Measurements from ENCODE around the gene VASH1.

Gene VASH1

DNA sequence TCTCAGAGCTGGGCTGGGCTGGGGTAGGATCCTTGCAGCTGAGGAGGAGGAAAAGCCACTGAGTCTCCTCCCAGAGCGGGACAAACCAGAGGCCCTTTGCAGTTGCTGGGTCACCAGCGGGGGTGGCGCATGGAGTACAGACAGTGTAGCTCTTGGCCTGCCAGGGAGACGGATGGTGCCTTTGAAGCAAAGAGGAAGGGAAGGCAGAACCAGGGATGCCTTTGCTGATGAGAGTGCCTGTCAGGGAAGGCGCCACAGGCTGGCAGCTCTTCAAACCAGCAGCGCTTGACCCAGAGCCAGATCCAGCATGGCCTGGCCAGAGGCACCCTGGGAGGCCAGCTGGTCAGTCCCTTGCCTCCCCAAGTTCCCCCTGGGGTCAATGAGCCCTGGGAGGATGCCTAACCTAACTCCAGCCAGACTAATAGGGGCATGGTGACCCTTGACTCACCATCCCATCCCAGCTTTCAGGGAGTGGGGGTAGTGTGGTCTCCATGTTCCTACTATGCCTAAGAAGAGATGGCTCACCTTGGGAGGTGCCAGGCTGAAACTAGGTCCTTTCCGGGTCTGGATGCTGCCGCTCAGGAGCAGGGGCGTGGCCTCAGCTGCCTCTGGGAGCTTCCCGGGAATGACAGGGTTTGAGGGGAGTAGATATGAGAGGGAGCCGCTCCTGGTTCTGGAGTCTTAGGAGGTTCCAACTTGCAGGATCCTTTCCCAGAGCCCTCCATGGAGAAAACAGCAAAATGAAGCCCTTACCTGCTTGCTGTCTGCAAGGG is 19.8 kb downstream of the VASH1 start:
- TF ChIP-seq POLR2A (IDR thresholded peaks at IDR 0.05; ENCODE audit: low read depth, low read length): no peak
- no peak for DNase-seq (ENCODE audit: insufficient read length, low spot score)
- FAIRE-seq: no peak

DNA sequence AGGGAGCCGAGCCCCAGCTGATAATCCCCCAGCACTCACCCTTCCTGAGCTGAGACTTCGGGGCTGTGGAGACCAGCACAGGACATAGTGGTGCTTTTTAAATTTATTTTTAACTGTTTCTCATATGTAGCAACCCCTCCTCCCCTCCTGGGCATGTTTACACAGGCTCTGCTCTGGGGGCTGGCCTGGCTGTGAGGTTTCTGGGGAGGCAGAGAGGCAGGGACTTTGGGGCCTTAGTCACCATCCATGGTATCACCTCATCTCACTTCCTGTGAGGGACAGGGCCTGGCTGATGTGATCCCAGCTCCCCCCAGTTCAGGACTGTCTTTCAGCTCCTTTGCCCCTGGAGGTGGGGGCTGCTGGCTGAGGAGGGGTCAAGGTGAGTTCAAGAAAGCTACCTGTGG is 20.4 kb downstream of the VASH1 start:
- FAIRE-seq: no peak
- no peak for TF ChIP-seq POLR2A (IDR thresholded peaks at IDR 0.05; ENCODE audit: low read depth, low read length)
- DNase-seq (ENCODE audit: insufficient read length, low spot score): no peak

DNA sequence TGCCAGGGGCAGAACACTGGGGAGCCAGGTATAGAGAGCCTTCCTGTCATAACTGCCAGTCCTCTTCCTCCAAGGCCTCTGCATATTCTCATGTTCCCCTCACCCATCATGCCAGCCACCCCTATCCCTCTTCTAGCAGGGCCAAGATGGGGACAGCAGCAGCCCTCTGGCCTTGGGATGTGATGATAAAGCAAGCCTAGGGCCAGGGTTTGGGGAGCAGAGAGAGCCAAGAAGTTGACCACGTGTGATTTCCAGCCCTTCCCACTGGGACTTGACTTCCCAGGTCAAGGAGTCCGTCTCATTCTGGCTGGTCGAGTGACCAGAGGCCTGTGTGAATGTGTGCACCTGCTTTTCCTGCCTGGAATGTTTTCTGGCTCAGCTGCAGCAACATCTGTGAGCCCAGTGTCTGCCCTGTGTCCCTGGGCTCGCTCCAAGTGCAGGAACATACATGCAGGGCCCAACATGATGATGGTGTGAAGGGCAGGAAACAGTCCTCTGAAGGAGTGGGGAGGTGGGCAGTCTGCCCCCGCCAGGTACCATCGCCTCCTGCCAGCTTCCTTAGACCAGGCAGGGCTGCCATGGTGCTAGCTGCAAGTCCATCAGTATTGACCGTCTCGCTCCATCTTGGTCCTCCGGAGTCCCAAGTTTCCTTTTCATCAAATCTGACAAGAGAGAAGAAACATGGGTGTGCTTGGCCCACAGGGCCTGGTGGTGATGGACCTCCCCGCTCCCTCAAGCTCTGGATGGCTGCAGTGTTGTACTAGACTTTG is 21.0 kb downstream of the VASH1 start:
- no peak for TF ChIP-seq POLR2A (IDR thresholded peaks at IDR 0.05; ENCODE audit: low read depth, low read length)
- FAIRE-seq: no peak
- DNase-seq (ENCODE audit: insufficient read length, low spot score): no peak

DNA sequence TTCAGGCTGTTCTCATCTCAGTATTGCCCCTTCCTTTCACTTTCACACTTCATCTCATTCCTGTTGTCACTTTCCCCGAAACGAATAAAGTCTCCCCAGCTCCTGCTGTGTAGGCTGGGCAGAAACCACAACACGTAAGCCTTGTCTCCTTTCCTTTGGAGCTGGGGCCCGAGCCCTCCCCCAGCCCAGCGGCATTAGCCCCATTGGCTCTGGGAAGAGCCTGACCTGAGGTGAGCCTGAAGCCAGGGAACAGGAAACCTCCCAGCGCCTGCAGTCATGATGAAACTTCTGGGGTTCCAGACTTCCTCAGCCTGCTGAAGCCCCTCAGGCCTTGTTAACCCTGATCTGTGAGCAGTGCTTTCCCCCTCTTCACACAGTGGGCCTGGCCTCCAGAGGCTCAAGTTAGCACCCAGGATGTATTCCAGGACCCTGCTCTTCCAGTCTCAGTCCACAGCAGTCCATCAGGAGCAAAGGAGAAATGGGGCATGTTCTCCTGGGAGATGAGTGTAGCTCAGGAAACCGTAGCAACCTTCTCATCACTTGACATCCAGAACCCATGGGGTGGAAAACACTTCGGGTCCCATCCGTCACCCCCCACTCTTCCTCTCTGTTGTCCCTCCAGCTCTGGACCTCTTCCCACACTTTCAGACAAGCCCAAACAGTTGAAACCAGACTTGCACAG is 21.8 kb downstream of the VASH1 start:
- no peak for TF ChIP-seq POLR2A (IDR thresholded peaks at IDR 0.05; ENCODE audit: low read depth, low read length)
- DNase-seq (ENCODE audit: insufficient read length, low spot score) (no peak), FAIRE-seq (no peak)

DNA sequence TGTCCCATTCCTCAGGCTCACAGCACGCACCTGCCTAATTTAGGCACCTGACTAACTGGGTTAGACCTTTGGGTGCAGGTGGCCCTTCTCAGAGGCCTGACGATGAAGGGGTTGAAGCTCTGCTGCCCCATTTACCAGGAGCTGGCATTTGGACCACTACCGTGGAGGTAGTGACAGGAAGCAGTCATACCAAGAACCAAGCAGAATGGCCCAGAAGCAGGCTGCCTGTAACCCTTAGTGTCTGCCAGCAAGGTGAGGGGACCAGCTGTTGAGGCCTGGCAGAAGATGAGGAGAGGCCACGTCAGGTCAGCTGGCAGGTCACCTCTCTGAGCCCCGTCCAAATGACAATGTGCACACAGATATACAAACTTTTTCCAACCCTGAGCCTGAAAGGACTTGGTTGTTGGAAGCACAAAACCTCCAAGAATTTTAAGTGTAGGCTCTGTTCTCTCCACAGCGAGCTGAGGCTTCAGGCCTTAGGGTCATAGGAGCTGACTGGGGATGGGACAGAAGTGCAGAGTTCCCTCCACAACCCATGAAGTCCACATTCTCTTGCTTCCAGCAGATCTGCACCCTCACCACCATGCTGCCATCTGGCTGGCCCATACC is 23.1 kb downstream of the VASH1 start:
- DNase-seq (ENCODE audit: insufficient read length, low spot score) (no peak), FAIRE-seq (no peak)
- no peak for TF ChIP-seq POLR2A (IDR thresholded peaks at IDR 0.05; ENCODE audit: low read depth, low read length)

DNA sequence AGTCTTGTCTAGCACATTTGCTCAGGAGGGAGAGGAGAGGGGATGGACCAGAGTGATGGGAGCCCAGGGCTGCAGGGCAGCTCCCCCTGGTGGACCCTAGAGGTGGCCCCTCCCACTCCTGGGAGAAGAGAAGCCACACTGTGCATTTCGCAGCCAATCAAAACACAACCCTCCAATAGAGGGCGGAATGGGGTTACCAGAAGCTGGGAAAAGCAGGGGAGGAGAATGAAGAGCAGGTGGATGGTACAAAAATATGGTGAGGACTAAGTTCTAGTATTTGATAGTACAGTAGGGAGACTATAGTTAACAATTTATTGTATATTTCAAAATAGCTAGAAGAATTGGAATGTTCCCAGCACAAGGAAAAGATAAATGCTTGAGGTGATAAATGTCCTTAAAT is 23.6 kb downstream of the VASH1 start:
- DNase-seq (ENCODE audit: insufficient read length, low spot score) (peak; percentile 80), FAIRE-seq (no peak)
- no peak for TF ChIP-seq POLR2A (IDR thresholded peaks at IDR 0.05; ENCODE audit: low read depth, low read length)

DNA sequence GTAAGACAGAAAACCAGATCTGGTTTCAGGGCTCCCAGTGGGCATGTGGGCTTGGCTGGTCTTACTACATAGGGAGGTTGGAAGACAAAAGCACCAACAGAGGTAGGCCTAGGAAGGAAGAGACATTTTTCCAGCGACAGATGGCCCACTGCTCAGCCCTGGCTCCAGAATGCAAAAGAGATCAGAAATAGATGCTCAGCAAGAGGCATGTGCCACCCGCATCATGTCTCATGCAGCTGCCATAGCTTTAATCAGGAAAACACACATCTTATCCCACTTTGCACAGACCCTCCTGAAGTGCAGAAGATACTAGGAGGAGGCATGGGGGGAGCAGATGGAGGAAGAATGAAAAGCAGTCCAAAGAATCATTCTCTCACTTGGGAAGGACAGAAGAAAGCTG is 25.3 kb downstream of the VASH1 start:
- no peak for DNase-seq (ENCODE audit: insufficient read length, low spot score)
- TF ChIP-seq POLR2A (IDR thresholded peaks at IDR 0.05; ENCODE audit: low read depth, low read length): no peak
- FAIRE-seq: no peak

DNA sequence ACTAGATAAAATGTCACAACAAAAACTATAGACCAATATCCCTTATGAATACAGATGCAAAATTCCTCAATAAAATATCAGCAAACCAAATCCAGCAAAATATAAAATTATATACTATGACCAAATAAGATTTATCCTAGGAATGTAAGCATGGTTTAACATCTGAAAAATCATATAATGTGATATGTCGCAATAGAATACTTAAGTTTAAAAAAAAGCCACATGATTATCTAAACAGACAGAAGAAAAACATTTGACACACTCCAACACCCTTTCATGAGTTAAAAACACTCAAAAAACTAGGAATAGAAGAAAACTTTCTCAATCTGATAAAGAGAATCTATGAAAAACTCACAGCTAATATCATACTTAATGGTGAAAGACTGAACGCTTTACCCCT is 31.2 kb downstream of the VASH1 start:
- no peak for TF ChIP-seq POLR2A (IDR thresholded peaks at IDR 0.05; ENCODE audit: low read depth, low read length)
- no peak for FAIRE-seq
- no peak for DNase-seq (ENCODE audit: insufficient read length, low spot score)

DNA sequence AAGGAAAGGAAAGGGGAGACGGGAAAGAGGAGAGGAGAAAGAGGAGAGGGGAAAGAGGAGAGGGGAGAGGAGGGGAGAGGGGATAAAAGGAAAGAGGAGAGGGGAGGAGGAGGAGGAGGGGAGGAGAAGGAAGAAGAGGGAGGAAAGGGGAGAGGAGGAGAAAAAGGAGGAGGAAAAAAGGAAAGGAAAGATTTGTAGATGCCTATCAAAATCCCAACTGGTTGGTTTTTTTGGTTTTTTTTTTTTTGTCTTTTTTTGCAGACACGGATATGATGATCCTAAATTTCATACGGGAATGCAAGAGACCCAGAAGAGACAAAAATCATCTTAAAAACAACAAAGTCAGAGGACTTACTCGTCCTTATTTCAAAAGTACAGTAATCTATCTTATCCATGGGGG is 32.1 kb downstream of the VASH1 start:
- FAIRE-seq (no peak), DNase-seq (ENCODE audit: insufficient read length, low spot score) (no peak)
- TF ChIP-seq POLR2A (IDR thresholded peaks at IDR 0.05; ENCODE audit: low read depth, low read length): no peak

DNA sequence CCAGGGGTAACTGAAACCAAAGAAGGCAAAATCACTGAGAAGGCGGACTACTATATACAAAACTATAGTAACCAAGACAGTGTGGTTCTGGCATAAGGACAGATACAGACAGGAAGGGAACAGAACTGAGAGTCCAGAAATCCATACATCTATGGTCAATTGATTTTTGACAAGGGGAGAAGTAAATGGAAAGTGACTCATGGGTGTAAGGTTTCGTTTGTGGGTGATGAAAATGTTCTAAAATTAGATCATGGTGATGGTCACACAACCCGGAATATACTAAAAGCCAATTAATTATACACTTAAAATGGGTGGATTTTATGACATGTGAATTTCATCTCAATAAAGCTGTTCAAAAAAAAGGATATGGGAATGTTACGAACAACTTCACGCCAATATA is 32.7 kb downstream of the VASH1 start:
- TF ChIP-seq POLR2A (IDR thresholded peaks at IDR 0.05; ENCODE audit: low read depth, low read length): no peak
- FAIRE-seq (no peak), DNase-seq (ENCODE audit: insufficient read length, low spot score) (no peak)

DNA sequence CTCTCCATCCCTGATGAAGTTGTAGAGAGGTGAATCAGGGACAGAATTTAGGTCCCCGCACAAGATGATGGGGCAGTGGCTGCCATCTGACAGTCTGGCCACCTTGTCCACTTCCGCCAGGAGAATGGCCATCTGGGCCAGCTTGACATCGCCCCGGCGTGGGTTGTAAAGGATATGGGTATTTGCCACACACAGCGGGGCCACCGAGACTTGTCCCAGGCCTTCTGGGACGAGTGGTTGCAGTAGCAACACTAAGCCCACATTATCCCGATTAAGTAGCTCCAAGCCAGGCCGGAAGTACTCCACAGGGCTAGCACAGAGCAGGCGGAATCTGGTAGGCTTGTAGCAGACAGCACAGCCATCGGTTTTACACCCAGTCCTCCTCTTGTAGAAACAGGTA is 45.2 kb downstream of the VASH1 start:
- TF ChIP-seq POLR2A (IDR thresholded peaks at IDR 0.05; ENCODE audit: low read depth, low read length): no peak
- FAIRE-seq (no peak), DNase-seq (ENCODE audit: insufficient read length, low spot score) (no peak)

DNA sequence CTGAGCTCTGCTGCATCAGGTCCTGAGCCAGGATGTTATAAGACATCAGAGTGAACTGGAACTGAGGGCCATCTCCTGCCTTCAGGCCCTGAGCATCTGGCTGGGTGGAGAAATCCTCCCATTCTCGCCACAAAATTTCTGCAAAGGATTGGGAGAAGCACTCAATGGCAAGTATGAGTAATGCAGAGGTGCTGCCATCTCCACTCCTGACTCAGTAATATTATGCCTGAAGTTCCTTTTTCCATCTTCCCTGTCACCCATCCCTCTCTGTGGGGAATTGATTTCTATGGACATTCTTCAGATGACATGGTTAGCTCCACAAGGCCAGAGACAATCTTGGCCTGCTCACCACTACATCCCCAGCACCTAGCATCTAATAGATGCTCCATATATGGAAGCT is 46.7 kb downstream of the VASH1 start:
- no peak for TF ChIP-seq POLR2A (IDR thresholded peaks at IDR 0.05; ENCODE audit: low read depth, low read length)
- FAIRE-seq: no peak
- no peak for DNase-seq (ENCODE audit: insufficient read length, low spot score)

DNA sequence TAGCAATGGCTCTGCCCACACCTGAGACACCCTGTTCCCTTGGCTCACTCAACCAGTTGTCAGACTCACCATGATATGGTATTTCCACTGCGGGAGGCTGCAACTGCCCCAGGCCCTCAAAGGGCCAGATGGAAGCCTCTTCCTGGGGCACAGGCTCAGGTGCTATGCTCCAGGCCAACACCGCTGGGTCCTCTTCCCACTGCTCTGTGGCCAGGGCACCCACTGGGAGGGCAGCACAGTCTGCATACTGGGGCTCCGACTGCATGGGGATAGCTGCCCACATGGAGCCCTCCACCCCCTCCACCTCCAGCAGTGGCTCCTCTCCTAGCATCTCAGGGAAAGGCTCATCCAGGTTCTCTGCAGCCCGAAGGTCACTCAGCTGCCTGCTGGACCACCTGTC is 47.7 kb downstream of the VASH1 start:
- FAIRE-seq: no peak
- DNase-seq (ENCODE audit: insufficient read length, low spot score): no peak
- no peak for TF ChIP-seq POLR2A (IDR thresholded peaks at IDR 0.05; ENCODE audit: low read depth, low read length)

DNA sequence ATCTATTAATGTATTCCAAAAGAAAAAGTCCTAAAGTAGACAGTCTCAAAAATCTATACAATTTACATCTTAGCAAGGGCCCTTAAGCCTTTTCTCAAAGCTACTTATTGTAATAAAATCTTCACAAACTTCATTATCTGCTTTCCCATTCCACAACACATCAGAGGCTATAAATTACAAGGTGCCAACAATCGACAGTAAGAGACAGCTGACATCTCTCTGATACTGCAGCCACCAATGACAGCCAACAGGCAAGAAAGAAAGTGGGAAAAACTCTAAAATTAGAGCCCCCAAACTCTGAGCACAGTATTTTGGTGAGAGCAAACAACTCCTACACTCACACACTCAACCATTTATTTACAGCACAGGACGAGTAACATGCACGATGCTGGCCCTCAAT is 49.3 kb downstream of the VASH1 start:
- no peak for TF ChIP-seq POLR2A (IDR thresholded peaks at IDR 0.05; ENCODE audit: low read depth, low read length)
- DNase-seq (ENCODE audit: insufficient read length, low spot score) (no peak), FAIRE-seq (no peak)
